GM23338 (cell line): ENCODE results near the gene SLC8A3. TPM values are rescaled to one million over a fixed set of nuclear protein-coding genes. Genes with fewer than 3 reads are reported as not detected.

Experiments
- ATAC-seq: fragments of 200-7000 bp; cut with Tn5 transposase; 3 replicates; pipeline ENCODE4 v1.9.1; 2020
- DNase-seq: peaks from one replicate; pipeline ENCODE4 v3.0.0-alpha.2; 2015; ENCODE audit warnings: low spot score
- H2AFZ ChIP-seq: fragments of 200-600 bp; sonication (generic); 2 replicates; pipeline ENCODE4 v1.8.0; 2016; ENCODE audit warnings: antibody characterized with exemption, mild to moderate bottlenecking, moderate library complexity
- H3F3A ChIP-seq: fragments of 200-600 bp; sonication (generic); replicated peaks from 2 replicates; pipeline ENCODE4 v1.8.0; 2017; ENCODE audit warnings: antibody characterized with exemption, mixed run types, low read depth
- H3K27ac ChIP-seq: fragments of 200-600 bp; sonication (generic); 2 replicates; pipeline ENCODE4 v1.6.1; 2016; ENCODE audit warnings: low read depth
- H3K27me3 ChIP-seq: fragments of 200-600 bp; sonication (generic); 2 replicates; pipeline ENCODE4 v1.8.0; 2016; ENCODE audit warnings: mild to moderate bottlenecking, mixed run types, moderate library complexity; ENCODE audit not compliant: insufficient read depth
- H3K36me3 ChIP-seq: fragments of 200-600 bp; sonication (generic); 2 replicates; pipeline ENCODE4 v1.8.0; 2016; ENCODE audit warnings: mild to moderate bottlenecking; ENCODE audit not compliant: insufficient read depth
- H3K4me1 ChIP-seq: fragments of 200-600 bp; sonication (generic); 2 replicates; pipeline ENCODE4 v1.8.0; 2016; ENCODE audit warnings: mild to moderate bottlenecking, moderate library complexity; ENCODE audit not compliant: insufficient read depth
- H3K4me2 ChIP-seq: fragments of 200-600 bp; sonication (generic); 2 replicates; pipeline ENCODE4 v1.7.1; 2017; ENCODE audit warnings: mixed run types
- H3K4me3 ChIP-seq: fragments of 200-600 bp; sonication (generic); 2 replicates; pipeline ENCODE4 v1.6.1; 2016; ENCODE audit warnings: mixed run types
- H3K79me2 ChIP-seq: fragments of 200-600 bp; sonication (generic); replicated peaks from 2 replicates; pipeline ENCODE4 v1.8.0; 2017; ENCODE audit warnings: mild to moderate bottlenecking; ENCODE audit not compliant: insufficient read depth
- H3K9me2 ChIP-seq: fragments of 200-600 bp; sonication (generic); 2 replicates; pipeline ENCODE4 v1.8.0; 2017; ENCODE audit not compliant: insufficient read depth
- H4K20me1 ChIP-seq: fragments of 200-600 bp; sonication (generic); replicated peaks from 2 replicates; pipeline ENCODE4 v1.8.0; 2017; ENCODE audit warnings: mild to moderate bottlenecking; ENCODE audit not compliant: insufficient read depth
- H3K27ac Mint-ChIP-seq: 2 replicates; pipeline ENCODE4 v1.8.0; 2020; ENCODE audit warnings: inconsistent platforms, mild to moderate bottlenecking, moderate library complexity, mixed read lengths
- H3K27me3 Mint-ChIP-seq: 3 replicates; pipeline ENCODE4 v1.8.0; 2022; ENCODE audit warnings: low read depth, mild to moderate bottlenecking, moderate library complexity, mixed read lengths, inconsistent platforms; ENCODE audit not compliant: insufficient read depth, poor library complexity
- H3K36me3 Mint-ChIP-seq: 3 replicates; pipeline ENCODE4 v1.8.0; 2021; ENCODE audit warnings: low read depth, mild to moderate bottlenecking, inconsistent platforms, moderate library complexity, mixed read lengths
- H3K4me1 Mint-ChIP-seq: 3 replicates; pipeline ENCODE4 v1.8.0; 2020; ENCODE audit warnings: mild to moderate bottlenecking, inconsistent platforms, mixed read lengths
- H3K4me3 Mint-ChIP-seq: 3 replicates; pipeline ENCODE4 v1.8.0; 2021; ENCODE audit warnings: moderate library complexity, mild to moderate bottlenecking, inconsistent platforms, mixed read lengths
- H3K9me3 Mint-ChIP-seq: 3 replicates; pipeline ENCODE4 v1.8.0; 2020; ENCODE audit warnings: moderate library complexity, mild to moderate bottlenecking, inconsistent platforms, mixed read lengths
- CREB1 ChIP-seq: fragments of 250-450 bp; sonication (Bioruptor Pico); IDR thresholded peaks from 2 replicates; pipeline ENCODE4 v1.5.0; 2020; ENCODE audit warnings: low read depth, mild to moderate bottlenecking, moderate library complexity
- EZH2 ChIP-seq: fragments of 200-600 bp; sonication (generic); IDR thresholded peaks from one replicate; pipeline ENCODE4 v1.8.0; 2017; ENCODE audit warnings: antibody characterized with exemption, mild to moderate bottlenecking, low read depth; ENCODE audit not compliant: unreplicated experiment
- EZH2phosphoT487 ChIP-seq: fragments of 200-600 bp; sonication (generic); IDR thresholded peaks from one replicate; pipeline ENCODE4 v1.8.1; 2018; ENCODE audit warnings: antibody characterized with exemption; ENCODE audit not compliant: unreplicated experiment
- JUNB ChIP-seq: IDR thresholded peaks from one replicate; pipeline ENCODE4 v1.6.1; 2016; ENCODE audit warnings: antibody characterized with exemption; ENCODE audit not compliant: unreplicated experiment
- NANOG ChIP-seq: IDR thresholded peaks from 2 replicates; pipeline ENCODE4 v1.6.1; 2016; ENCODE audit warnings: antibody characterized with exemption, borderline replicate concordance
- POLR2AphosphoS5 ChIP-seq: IDR thresholded peaks from 2 replicates; pipeline ENCODE4 v1.6.1; 2016; ENCODE audit warnings: antibody characterized with exemption, low read depth
- STAT1 ChIP-seq: IDR thresholded peaks from one replicate; pipeline ENCODE4 v1.6.1; 2016; ENCODE audit warnings: antibody characterized with exemption; ENCODE audit not compliant: unreplicated experiment
- ZNF114 ChIP-seq: fragments of 250-450 bp; sonication (Bioruptor Pico); IDR thresholded peaks from 2 replicates; pipeline ENCODE4 v1.5.0; 2020; ENCODE audit warnings: mild to moderate bottlenecking, moderate library complexity
- ZNF331 ChIP-seq: fragments of 250-450 bp; sonication (Bioruptor Pico); IDR thresholded peaks from 2 replicates; pipeline ENCODE4 v1.5.0; 2020; ENCODE audit warnings: low read depth, mild to moderate bottlenecking, moderate library complexity
- polyA plus RNA-seq: library from polyadenylated mRNA; unstranded; fragments of >200 nt; fragmentation: Nextera tagmentation; extraction: Ambion mirVana; gene quantifications from 2 replicates; pipeline ENCODE4 v1.2.1, GENCODE V29; 2016
- total RNA-seq: library from RNA; depleted of rRNA; stranded (reverse); fragments of >200 nt; shearing (Covaris generic); gene quantifications from 2 replicates; pipeline ENCODE4 v1.2.3, GENCODE V29; 2014
- TF ChIP-seq, protein P1 (sequence below): IDR thresholded peaks from 2 replicates; pipeline ENCODE4 v1.6.1; 2016; ENCODE audit warnings: antibody characterized with exemption
- TF ChIP-seq, protein P2 (sequence below), 2 experiments: fragments of 200-600 bp in 1 of 2; sonication (generic) in 1 of 2; conservative IDR thresholded peaks; 2 replicates each; pipeline versions ENCODE4 v1.5.1 to v1.6.1; 2016 to 2017; ENCODE audit warnings: antibody characterized with exemption in 2 of 2, low read depth in 2 of 2, mild to moderate bottlenecking in 2 of 2, moderate library complexity in 1 of 2
- TF ChIP-seq, protein P3 (sequence below): IDR thresholded peaks from one replicate; pipeline ENCODE4 v1.6.1; 2018; ENCODE audit warnings: antibody characterized with exemption; ENCODE audit not compliant: unreplicated experiment
- TF ChIP-seq, protein P4 (sequence below): fragments of 250-450 bp; sonication (Bioruptor Pico); IDR thresholded peaks from 2 replicates; pipeline ENCODE4 v1.5.0; 2020; ENCODE audit warnings: mild to moderate bottlenecking, moderate library complexity

SLC8A3 gene
- total and polyA plus RNA-seq, 2 experiments from 2014 or later = 0.82 to 2.0 TPM

DNA sequence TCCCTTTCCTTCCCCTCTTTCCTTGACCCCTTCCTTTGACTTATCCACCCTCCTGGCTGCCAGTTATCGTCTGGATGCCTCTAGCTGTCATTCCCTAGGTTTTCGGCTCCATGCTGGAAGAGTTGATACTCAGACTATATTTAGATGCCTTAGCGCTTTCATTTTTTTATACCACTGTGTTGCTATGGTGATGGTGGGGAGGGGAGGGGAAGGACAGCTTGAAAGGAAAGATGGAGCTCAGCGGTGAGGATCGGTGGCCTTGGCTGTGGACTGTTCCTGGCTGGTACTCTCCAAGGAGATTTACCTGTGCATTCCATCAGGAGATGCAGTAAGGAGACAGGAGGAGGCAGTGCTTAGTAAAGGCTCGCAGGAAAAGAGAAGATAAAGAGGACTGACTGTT lies 108.7 kb downstream of the SLC8A3 start (continued):
- TF ChIP-seq EZH2 = no peak

DNA sequence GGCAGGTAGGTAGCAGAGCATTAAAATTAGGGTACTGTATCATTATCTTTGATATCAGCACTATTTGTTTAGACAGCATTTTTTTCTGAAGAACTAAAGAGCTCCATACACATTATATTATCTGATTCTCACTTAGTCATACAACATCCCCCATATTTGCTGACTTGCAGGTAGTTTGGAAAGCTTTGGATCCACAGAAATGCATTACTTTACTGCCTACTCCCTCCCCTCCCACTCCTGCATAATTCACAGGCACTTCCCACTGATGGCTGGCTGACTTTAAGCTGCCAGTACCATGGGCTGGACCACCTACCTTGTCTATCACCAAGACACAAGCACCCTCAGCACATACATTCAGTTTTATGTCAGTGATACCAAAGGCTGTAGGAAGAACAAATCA lies 110.4 kb downstream of the SLC8A3 start:
- H3K27me3 Mint-ChIP-seq = peaks cover 6% of the 10 kb centered on the region
- Histone ChIP-seq H3K9me2 (peaks cover 7% of the 10 kb centered on the region; the same call in 1 of the 2 replicates), H3K79me2 (no peaks in the 10 kb centered on the region), H3K36me3 (no peaks in the 10 kb centered on the region), H3K27ac (no peak overlapping the region), H3K4me3 (no peak overlapping the region), H4K20me1 (no peaks in the 10 kb centered on the region), H3K4me2 (no peak overlapping the region), H3K4me1 (peaks cover 7% of the 10 kb centered on the region), H2AFZ (no peak overlapping the region), H3K27me3 (no peaks in the 10 kb centered on the region), H3F3A (0 out of 2 replicates have a peak, but pooled peaks cover 3% of the 10 kb centered on the region)
- H3K27ac Mint-ChIP-seq = no peak overlapping the region
- TF ChIP-seq NANOG (no peak), POLR2AphosphoS5 (no peak), CREB1 (CRISPR knock-in tag) (no peak), STAT1 (no peak), JUNB (no peak), ZNF331 (no peak), EZH2phosphoT487 (no peak), EZH2 (no peak), ZNF114 (CRISPR knock-in tag) (no peak)
- TF ChIP-seq, protein P1, sequence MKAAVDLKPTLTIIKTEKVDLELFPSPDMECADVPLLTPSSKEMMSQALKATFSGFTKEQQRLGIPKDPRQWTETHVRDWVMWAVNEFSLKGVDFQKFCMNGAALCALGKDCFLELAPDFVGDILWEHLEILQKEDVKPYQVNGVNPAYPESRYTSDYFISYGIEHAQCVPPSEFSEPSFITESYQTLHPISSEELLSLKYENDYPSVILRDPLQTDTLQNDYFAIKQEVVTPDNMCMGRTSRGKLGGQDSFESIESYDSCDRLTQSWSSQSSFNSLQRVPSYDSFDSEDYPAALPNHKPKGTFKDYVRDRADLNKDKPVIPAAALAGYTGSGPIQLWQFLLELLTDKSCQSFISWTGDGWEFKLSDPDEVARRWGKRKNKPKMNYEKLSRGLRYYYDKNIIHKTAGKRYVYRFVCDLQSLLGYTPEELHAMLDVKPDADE = no peak
- TF ChIP-seq, protein P2, sequence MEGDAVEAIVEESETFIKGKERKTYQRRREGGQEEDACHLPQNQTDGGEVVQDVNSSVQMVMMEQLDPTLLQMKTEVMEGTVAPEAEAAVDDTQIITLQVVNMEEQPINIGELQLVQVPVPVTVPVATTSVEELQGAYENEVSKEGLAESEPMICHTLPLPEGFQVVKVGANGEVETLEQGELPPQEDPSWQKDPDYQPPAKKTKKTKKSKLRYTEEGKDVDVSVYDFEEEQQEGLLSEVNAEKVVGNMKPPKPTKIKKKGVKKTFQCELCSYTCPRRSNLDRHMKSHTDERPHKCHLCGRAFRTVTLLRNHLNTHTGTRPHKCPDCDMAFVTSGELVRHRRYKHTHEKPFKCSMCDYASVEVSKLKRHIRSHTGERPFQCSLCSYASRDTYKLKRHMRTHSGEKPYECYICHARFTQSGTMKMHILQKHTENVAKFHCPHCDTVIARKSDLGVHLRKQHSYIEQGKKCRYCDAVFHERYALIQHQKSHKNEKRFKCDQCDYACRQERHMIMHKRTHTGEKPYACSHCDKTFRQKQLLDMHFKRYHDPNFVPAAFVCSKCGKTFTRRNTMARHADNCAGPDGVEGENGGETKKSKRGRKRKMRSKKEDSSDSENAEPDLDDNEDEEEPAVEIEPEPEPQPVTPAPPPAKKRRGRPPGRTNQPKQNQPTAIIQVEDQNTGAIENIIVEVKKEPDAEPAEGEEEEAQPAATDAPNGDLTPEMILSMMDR (conservative IDR thresholded peaks at IDR 0.05; ENCODE audit: low read depth in 2 of 2) = no peak
- TF ChIP-seq, protein P3, sequence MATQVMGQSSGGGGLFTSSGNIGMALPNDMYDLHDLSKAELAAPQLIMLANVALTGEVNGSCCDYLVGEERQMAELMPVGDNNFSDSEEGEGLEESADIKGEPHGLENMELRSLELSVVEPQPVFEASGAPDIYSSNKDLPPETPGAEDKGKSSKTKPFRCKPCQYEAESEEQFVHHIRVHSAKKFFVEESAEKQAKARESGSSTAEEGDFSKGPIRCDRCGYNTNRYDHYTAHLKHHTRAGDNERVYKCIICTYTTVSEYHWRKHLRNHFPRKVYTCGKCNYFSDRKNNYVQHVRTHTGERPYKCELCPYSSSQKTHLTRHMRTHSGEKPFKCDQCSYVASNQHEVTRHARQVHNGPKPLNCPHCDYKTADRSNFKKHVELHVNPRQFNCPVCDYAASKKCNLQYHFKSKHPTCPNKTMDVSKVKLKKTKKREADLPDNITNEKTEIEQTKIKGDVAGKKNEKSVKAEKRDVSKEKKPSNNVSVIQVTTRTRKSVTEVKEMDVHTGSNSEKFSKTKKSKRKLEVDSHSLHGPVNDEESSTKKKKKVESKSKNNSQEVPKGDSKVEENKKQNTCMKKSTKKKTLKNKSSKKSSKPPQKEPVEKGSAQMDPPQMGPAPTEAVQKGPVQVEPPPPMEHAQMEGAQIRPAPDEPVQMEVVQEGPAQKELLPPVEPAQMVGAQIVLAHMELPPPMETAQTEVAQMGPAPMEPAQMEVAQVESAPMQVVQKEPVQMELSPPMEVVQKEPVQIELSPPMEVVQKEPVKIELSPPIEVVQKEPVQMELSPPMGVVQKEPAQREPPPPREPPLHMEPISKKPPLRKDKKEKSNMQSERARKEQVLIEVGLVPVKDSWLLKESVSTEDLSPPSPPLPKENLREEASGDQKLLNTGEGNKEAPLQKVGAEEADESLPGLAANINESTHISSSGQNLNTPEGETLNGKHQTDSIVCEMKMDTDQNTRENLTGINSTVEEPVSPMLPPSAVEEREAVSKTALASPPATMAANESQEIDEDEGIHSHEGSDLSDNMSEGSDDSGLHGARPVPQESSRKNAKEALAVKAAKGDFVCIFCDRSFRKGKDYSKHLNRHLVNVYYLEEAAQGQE = no peak
- TF ChIP-seq, protein P4, sequence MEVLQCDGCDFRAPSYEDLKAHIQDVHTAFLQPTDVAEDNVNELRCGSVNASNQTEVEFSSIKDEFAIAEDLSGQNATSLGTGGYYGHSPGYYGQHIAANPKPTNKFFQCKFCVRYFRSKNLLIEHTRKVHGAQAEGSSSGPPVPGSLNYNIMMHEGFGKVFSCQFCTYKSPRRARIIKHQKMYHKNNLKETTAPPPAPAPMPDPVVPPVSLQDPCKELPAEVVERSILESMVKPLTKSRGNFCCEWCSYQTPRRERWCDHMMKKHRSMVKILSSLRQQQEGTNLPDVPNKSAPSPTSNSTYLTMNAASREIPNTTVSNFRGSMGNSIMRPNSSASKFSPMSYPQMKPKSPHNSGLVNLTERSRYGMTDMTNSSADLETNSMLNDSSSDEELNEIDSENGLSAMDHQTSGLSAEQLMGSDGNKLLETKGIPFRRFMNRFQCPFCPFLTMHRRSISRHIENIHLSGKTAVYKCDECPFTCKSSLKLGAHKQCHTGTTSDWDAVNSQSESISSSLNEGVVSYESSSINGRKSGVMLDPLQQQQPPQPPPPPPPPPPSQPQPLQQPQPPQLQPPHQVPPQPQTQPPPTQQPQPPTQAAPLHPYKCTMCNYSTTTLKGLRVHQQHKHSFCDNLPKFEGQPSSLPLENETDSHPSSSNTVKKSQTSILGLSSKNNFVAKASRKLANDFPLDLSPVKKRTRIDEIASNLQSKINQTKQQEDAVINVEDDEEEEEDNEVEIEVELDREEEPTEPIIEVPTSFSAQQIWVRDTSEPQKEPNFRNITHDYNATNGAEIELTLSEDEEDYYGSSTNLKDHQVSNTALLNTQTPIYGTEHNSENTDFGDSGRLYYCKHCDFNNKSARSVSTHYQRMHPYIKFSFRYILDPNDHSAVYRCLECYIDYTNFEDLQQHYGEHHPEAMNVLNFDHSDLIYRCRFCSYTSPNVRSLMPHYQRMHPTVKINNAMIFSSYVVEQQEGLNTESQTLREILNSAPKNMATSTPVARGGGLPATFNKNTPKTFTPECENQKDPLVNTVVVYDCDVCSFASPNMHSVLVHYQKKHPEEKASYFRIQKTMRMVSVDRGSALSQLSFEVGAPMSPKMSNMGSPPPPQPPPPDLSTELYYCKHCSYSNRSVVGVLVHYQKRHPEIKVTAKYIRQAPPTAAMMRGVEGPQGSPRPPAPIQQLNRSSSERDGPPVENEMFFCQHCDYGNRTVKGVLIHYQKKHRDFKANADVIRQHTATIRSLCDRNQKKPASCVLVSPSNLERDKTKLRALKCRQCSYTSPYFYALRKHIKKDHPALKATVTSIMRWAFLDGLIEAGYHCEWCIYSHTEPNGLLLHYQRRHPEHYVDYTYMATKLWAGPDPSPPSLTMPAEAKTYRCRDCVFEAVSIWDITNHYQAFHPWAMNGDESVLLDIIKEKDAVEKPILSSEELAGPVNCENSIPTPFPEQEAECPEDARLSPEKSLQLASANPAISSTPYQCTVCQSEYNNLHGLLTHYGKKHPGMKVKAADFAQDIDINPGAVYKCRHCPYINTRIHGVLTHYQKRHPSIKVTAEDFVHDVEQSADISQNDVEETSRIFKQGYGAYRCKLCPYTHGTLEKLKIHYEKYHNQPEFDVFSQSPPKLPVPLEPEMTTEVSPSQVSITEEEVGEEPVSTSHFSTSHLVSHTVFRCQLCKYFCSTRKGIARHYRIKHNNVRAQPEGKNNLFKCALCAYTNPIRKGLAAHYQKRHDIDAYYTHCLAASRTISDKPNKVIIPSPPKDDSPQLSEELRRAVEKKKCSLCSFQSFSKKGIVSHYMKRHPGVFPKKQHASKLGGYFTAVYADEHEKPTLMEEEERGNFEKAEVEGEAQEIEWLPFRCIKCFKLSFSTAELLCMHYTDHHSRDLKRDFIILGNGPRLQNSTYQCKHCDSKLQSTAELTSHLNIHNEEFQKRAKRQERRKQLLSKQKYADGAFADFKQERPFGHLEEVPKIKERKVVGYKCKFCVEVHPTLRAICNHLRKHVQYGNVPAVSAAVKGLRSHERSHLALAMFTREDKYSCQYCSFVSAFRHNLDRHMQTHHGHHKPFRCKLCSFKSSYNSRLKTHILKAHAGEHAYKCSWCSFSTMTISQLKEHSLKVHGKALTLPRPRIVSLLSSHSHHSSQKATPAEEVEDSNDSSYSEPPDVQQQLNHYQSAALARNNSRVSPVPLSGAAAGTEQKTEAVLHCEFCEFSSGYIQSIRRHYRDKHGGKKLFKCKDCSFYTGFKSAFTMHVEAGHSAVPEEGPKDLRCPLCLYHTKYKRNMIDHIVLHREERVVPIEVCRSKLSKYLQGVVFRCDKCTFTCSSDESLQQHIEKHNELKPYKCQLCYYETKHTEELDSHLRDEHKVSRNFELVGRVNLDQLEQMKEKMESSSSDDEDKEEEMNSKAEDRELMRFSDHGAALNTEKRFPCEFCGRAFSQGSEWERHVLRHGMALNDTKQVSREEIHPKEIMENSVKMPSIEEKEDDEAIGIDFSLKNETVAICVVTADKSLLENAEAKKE = no peak
- no peak overlapping the region for H3K4me3 Mint-ChIP-seq
- DNase-seq (no peak), ATAC-seq (no peak)
- H3K9me3 Mint-ChIP-seq = no peaks in the 10 kb centered on the region
- H3K36me3 Mint-ChIP-seq = no peaks in the 10 kb centered on the region
- peaks cover 24% of the 10 kb centered on the region for H3K4me1 Mint-ChIP-seq
